ES-I3 (cell line): ENCODE measurements around the gene SEC61A1.

Experiments
- H3K36me3 ChIP-seq: 2 replicates; pipeline ENCODE4 v1.6.1; 2013; ENCODE audit warnings: mild to moderate bottlenecking, low read length, control low read depth, moderate library complexity; ENCODE audit not compliant: insufficient read depth
- H3K4me1 ChIP-seq: 2 replicates; pipeline ENCODE4 v1.6.1; 2013; ENCODE audit warnings: mild to moderate bottlenecking, control low read depth, low read length; ENCODE audit not compliant: insufficient read depth
- H3K9ac ChIP-seq: 2 replicates; pipeline ENCODE4 v1.6.1; 2013; ENCODE audit warnings: low read depth, mild to moderate bottlenecking, low read length, moderate library complexity
- H3K9me3 ChIP-seq: 2 replicates; pipeline ENCODE4 v1.6.1; 2013; ENCODE audit warnings: mild to moderate bottlenecking, low read length, moderate library complexity; ENCODE audit not compliant: control insufficient read depth, insufficient read depth

The SEC61A1 gene

GRCh38 chr3:128051837-128052594 is at the start of gene SEC61A1:
Gene SEC61A1 (plus strand): TSS chr3:128052437. CDS start chr3:128052553, 116 bp downstream.
- H3K9me3 ChIP-seq, result no peaks in the 10 kb centered on the region
- H3K36me3 ChIP-seq, result peaks cover 21% of the 10 kb centered on the region
- peaks cover 17% of the 10 kb centered on the region; the same call in 1 of the 2 replicates for H3K4me1 ChIP-seq
- H3K9ac ChIP-seq, result peak within 1 kb of the TSS; percentile 93

- Histone ChIP-seq H3K36me3 (no peaks in the 10 kb centered on the region), H3K9me3 (no peaks in the 10 kb centered on the region), H3K4me1 (0 out of 2 replicates have a peak, but pooled peaks cover 3% of the 10 kb centered on the region), H3K9ac (no peak overlapping the region)
These were observed 47.6 kb upstream of the SEC61A1 start for GRCh38 chr3:128004661-128005060.

DNA sequence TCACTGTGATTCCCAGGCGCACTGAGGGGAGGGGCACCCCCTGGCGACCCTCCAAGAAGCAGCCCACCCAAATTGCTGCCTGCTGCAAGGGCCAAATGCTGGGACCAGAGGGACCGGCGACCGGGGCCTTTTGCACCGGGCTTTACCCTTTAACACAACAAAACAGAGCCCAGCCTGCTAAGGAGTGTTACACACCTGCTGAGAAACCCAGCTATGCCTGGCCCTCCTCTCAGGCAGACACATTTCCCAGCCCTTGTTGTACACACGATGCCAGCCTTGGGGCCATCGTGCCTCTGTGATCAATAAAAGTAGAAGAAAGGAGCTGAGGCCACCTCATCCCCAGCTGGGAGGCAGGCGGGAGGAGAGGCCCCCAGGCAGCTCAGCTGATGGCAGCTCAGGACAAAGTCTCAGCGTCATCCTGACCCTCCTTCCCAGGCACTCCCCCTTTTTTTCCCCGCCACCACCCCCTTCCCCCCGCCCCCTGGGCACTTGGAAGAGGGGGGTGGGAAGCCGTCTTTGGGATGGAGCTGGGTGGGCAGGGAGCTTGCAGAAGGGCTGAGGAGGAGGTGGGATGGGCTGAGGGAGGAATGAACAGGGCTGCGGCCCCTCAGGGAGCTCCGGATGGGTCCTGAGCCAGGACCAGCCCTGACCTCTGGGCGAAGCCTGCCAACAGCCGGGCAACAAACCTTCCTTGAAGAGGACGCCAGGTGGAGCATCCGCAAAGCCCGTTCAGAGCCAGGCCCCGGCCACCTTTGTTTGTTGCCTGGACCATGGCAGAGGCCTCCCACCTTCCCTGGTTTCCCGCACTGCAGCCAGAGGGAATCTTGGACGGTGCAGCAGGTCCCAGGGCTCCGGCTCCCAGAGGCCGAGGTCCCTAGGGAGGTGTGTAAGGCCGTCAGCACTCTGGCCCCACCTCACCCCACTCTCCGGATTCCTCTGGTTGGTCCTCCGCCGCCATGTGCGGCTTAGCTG is 45.9 kb upstream of the SEC61A1 start:
- Histone ChIP-seq H3K4me1 (peaks cover 4% of the 10 kb centered on the region; the same call in 1 of the 2 replicates), H3K9ac (peak overlapping the region; percentile 37; the same call in 1 of the 2 replicates), H3K36me3 (no peaks in the 10 kb centered on the region), H3K9me3 (no peaks in the 10 kb centered on the region)

- Histone ChIP-seq H3K9ac (peak overlapping the region; percentile 37; the same call in 1 of the 2 replicates), H3K4me1 (peaks cover 6% of the 10 kb centered on the region; the same call in 1 of the 2 replicates), H3K36me3 (no peaks in the 10 kb centered on the region), H3K9me3 (no peaks in the 10 kb centered on the region)
These were observed 45.2 kb upstream of the SEC61A1 start for GRCh38 chr3:128007033-128007424.

DNA sequence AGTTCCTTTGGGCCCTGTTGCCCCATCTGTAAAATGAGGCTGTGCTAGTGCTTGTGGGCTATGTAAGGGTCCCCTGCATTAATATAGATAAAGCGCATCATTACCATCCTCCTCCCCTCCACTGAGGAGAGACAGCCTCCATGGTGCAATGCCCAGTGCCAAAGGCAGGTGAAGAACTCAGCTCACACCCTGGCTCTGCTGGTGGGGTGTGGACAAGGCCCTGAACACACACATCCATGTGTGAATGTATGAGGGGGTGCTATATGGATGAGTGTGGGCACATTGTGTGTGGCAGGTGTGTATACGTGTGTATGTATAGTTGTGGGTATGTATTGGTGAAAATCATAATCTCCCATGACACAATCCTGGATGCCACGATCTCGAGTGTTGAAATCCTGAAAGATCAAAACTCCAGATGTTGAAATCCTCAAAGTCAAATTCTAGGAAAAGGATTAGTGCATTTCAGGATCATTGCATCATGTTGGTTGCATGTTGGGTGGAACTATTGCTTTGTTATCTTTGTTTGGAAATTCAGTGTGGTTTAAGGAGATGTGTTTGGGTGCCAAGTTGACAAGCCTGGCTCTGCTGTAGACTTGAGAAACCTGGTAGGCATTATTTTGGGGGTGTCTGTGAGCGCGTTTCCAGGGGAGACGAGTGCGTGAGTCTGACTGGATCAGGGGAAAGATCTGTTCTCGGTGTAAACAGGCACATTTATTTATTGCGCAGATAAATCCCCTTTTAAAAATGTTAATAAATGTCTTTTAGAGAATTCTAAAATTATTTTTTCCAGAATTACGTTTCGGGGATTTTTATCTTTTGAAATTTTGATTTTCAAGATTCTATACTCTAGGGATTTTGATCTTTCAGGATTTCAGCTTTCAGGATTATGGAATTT is 42.0 kb upstream of the SEC61A1 start:
- Histone ChIP-seq H3K4me1 (peaks cover 6% of the 10 kb centered on the region; the same call in 1 of the 2 replicates), H3K9ac (no peak overlapping the region), H3K9me3 (no peaks in the 10 kb centered on the region), H3K36me3 (no peaks in the 10 kb centered on the region)

GRCh38 chr3:128011140-128011539 is 41.1 kb upstream of the SEC61A1 start:
- Histone ChIP-seq H3K9me3 (no peaks in the 10 kb centered on the region; the same call in 1 of the 2 replicates), H3K36me3 (no peaks in the 10 kb centered on the region), H3K9ac (no peak overlapping the region), H3K4me1 (peaks cover 6% of the 10 kb centered on the region; the same call in 1 of the 2 replicates)

DNA sequence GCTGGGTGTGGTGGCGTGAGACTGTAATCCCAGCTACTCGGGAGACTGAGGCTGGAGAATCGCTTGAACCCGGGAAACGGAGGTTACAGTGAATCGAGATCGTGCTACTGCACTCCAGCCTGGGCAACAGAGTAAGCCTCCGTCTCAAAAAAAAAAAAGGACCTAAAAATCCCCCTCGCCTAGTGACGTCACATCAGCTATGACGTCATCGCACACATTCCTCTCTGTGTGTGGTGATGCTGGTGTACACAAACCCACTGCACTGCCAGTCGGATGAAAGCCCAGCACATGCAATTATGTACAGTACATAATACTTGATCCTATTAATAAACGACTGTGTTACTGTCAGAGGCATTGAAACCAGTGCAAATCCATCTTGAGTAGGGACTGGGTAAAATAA is 40.2 kb upstream of the SEC61A1 start:
- Histone ChIP-seq H3K4me1 (peaks cover 6% of the 10 kb centered on the region; the same call in 1 of the 2 replicates), H3K36me3 (no peaks in the 10 kb centered on the region), H3K9ac (no peak overlapping the region), H3K9me3 (peaks cover 2% of the 10 kb centered on the region; the same call in 1 of the 2 replicates)

DNA sequence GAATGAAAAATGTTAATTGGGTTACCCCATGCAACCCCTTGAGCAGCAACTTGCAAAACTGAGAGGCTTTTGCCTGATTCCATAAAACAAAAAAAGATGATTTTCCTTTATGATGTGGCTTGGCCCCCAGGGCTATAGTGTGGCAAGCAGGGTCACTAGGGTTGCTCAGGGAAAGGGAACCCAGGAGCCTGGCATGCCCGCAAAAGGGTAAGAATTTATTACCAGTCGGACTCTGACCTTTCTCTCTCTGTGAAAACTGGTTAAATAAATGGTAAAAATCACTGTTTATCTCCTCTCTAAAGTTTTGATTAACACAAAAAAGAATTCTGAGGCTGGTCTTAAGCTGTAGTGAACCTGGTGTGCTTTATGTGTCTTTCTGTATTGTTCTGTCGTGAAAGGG is 37.7 kb upstream of the SEC61A1 start:
- peaks cover 3% of the 10 kb centered on the region; the same call in 1 of the 2 replicates for H3K4me1 ChIP-seq
- H3K36me3 ChIP-seq, result no peaks in the 10 kb centered on the region
- peaks cover 2% of the 10 kb centered on the region; the same call in 1 of the 2 replicates for H3K9me3 ChIP-seq
- no peak overlapping the region for H3K9ac ChIP-seq

- H3K9ac ChIP-seq, result no peak overlapping the region
- peaks cover 2% of the 10 kb centered on the region; the same call in 1 of the 2 replicates for H3K9me3 ChIP-seq
- H3K36me3 ChIP-seq, result no peaks in the 10 kb centered on the region
- H3K4me1 ChIP-seq, result peaks cover under 1% of the 10 kb centered on the region; the same call in 1 of the 2 replicates
These were observed 35.7 kb upstream of the SEC61A1 start for GRCh38 chr3:128016502-128016901.

GRCh38 chr3:128021768-128022372 is 30.4 kb upstream of the SEC61A1 start:
- no peaks in the 10 kb centered on the region for H3K4me1 ChIP-seq
- no peaks in the 10 kb centered on the region for H3K9me3 ChIP-seq
- no peaks in the 10 kb centered on the region for H3K36me3 ChIP-seq
- H3K9ac ChIP-seq, result no peak overlapping the region

DNA sequence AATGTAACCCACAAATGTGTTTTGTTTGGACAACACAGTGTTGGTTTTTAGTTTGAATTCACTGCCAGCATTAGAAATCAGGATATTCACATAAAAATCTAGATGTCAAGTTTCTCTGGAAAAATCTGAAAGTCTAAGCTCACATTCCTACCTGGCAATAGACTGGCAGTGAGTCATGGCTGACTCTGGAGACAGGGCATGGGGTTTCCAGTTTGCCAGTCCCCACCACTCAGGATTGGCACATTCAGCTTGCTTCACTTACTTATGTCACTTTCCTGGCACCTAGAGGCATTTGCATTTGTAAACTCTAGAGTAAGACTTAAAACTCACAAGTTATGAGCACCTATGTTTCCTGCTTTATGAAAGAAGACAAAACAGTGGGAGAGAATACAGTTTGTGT is 19.1 kb upstream of the SEC61A1 start:
- no peak overlapping the region for H3K9ac ChIP-seq
- no peaks in the 10 kb centered on the region for H3K9me3 ChIP-seq
- no peaks in the 10 kb centered on the region for H3K4me1 ChIP-seq
- H3K36me3 ChIP-seq, result no peaks in the 10 kb centered on the region

GRCh38 chr3:128036119-128036518 is 16.1 kb upstream of the SEC61A1 start:
- Histone ChIP-seq H3K9ac (no peak overlapping the region), H3K4me1 (no peaks in the 10 kb centered on the region), H3K9me3 (no peaks in the 10 kb centered on the region), H3K36me3 (no peaks in the 10 kb centered on the region)

GRCh38 chr3:128040041-128040440 is 12.2 kb upstream of the SEC61A1 start:
- no peaks in the 10 kb centered on the region for H3K4me1 ChIP-seq
- H3K36me3 ChIP-seq, result no peaks in the 10 kb centered on the region
- H3K9me3 ChIP-seq, result no peaks in the 10 kb centered on the region
- no peak overlapping the region for H3K9ac ChIP-seq
